NCI-H2171 treated with DMSO at 0.1 percent for 48 hours (cell line): ENCODE results near the gene TNKS1BP1.
"Not testable (repeated sequence)": the region's sequence is repeated elsewhere in the genome, so short reads cannot be mapped to it uniquely, and the experiment has no call there.

Experiments used
- DNase-seq: peaks from one replicate; lab custom pipeline; 2025; lab: John Stamatoyannopoulos, UW

The TNKS1BP1 gene, protein sequence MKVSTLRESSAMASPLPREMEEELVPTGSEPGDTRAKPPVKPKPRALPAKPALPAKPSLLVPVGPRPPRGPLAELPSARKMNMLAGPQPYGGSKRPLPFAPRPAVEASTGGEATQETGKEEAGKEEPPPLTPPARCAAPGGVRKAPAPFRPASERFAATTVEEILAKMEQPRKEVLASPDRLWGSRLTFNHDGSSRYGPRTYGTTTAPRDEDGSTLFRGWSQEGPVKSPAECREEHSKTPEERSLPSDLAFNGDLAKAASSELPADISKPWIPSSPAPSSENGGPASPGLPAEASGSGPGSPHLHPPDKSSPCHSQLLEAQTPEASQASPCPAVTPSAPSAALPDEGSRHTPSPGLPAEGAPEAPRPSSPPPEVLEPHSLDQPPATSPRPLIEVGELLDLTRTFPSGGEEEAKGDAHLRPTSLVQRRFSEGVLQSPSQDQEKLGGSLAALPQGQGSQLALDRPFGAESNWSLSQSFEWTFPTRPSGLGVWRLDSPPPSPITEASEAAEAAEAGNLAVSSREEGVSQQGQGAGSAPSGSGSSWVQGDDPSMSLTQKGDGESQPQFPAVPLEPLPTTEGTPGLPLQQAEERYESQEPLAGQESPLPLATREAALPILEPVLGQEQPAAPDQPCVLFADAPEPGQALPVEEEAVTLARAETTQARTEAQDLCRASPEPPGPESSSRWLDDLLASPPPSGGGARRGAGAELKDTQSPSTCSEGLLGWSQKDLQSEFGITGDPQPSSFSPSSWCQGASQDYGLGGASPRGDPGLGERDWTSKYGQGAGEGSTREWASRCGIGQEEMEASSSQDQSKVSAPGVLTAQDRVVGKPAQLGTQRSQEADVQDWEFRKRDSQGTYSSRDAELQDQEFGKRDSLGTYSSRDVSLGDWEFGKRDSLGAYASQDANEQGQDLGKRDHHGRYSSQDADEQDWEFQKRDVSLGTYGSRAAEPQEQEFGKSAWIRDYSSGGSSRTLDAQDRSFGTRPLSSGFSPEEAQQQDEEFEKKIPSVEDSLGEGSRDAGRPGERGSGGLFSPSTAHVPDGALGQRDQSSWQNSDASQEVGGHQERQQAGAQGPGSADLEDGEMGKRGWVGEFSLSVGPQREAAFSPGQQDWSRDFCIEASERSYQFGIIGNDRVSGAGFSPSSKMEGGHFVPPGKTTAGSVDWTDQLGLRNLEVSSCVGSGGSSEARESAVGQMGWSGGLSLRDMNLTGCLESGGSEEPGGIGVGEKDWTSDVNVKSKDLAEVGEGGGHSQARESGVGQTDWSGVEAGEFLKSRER (N-terminal part only)

DNA sequence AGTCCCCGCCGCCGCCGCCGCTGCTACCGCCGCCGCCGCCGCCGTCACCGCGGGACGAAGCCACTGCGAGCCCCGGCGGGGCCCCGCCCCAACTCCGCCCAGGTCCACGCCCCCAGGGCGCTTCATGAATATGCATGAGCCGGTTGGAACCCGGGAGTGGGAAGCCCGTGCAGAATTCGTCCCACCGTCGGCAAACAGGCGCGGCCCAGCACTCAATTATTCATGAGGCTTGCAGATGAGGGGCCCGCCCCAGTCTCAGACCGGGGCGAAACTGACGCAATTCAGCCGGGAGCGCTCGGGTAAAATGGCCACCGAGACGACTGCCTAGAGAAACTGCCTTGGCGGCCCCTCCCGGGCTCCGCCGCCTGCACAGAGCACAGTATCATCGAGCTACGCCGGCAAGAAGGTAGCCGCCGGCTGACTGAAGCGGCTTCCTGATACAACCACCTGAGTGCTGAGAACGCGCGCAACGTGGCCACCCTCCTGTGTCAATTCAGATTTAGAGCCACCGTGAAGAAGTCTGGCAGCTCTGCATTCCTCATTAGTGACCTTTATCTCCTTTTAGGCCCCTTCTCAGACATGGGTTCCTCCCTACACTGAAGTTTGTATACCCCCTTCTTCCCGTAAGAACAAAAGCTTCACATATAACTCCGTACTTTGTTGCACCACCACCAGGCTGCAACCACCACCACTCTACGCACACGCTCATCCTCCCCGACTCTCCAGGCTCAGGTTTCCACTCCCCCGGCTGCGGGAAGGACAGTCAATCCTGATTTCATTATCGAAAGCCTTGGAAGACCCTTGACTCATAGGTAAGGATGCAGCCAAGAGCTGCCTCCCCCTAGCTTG, at the start of gene TNKS1BP1:
Gene TNKS1BP1, minus strand, starts transcription at position 67 of the 849 bp plus-strand sequence. CDS start 3,067 bp downstream, outside the sequence.
- DNase-seq: peak; percentile 99

DNA sequence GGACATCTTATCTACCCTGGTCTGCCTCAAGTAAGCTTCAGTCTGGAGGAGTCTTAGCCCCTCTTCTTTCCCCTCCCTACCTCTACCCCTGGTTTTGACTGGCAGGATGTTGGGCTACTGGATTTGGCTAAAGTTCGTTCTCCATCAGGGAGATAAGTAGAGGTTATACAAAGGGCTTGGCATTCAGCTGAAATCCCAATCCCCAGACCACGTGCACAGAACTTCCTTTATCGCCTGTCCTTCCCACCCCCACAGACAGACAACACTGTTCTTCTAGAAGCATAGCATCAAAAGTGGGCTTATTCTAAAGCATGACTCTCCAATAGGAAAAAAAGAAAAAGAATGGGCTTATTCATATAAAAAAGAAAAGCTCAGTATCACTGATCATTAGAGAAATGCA, 48.4 kb upstream of the TNKS1BP1 start:
- no peak for DNase-seq

DNA sequence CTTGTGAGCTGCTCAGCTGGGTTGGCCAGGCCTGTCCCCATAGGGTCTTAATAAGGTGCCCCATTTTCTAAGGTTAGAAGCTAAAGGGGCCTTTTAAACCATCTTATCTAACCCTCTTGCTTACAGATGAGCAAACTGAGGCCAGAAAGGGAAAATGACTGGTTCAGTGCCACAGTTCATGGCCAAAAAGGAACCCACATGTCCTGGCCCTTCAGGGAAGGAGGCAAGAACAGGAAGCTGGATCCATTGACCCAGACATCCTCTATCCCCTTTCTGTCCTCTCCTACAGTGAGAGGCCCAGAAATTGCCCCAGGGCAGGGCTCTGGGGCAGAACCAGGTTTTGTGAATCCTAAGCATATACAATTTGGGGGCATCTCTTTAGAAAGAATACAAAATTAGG, 46.2 kb upstream of the TNKS1BP1 start:
- no peak for DNase-seq

DNA sequence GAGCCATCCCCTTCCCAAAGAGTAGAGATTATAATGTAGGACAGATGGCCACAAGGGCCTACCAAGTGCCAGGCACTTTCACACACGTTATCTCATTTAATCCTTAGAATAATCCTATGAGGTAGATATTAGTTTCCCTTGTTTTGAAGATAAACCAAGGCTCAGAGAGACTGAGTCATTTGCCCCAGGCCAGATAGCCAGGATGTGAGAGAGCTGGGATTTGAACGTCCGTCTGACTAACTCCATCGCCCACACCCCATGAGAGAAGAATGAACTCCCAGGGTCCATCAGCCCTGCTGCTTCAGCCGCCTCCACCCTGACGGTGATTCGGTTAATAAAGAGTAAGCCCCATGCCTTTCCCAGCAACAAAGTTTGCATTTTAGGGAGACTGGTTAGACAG, 45.5 kb upstream of the TNKS1BP1 start:
- DNase-seq: no peak

DNA sequence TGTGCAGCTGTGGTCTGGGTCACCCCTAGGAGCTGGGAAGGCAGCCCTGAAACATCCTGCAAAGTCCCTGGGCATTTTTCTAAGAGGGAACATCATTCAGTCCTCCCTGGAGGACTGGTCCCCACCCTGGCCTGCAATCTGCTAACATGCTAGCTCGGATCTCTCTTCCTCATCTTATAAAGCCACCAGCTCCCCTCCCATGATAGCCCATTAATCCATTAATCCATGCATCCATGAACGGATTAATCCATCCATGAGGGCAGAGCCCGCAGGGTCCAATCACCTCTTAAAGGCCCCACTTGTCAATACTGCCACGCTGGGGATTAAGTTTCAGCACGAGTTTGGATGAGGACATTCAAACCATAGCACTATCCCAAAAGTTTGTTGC, 44.1 kb upstream of the TNKS1BP1 start:
- DNase-seq: no peak

DNA sequence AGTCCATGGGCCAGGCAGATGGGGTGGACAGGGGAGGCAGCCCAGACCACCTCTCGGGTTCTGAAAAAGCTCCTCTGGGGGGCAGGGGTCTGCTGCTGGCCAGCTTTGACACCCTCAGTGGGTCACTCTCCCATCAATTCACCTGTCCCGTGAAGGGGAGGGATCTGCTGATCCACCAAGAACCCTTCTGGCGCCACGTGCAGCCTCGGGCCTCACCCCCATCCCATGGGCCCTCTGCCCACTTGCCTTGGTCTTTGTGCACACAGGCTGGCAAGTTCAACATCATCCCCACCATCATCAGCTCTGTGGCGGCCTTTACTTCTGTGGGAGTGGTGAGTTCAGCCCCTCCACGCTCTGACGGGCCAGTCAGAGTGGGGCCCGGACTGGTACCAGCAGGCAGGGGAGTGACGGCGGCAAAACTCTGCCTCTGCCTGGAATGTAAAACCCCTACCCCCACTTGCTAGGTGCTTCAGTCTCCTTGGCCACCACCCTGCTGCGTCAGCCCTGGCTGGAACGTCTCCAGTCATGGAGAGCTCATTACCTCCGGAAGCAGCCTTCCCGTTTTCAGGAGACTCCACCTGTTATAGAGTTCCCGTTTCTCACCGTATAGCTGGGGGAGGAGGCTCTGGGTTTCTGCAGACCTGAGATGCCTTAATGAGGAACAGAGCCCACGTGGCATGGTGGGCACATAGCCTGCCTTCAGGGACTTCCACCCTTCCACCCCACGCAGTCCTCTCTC, 43.5 kb upstream of the TNKS1BP1 start:
- peak; percentile 63 for DNase-seq

DNA sequence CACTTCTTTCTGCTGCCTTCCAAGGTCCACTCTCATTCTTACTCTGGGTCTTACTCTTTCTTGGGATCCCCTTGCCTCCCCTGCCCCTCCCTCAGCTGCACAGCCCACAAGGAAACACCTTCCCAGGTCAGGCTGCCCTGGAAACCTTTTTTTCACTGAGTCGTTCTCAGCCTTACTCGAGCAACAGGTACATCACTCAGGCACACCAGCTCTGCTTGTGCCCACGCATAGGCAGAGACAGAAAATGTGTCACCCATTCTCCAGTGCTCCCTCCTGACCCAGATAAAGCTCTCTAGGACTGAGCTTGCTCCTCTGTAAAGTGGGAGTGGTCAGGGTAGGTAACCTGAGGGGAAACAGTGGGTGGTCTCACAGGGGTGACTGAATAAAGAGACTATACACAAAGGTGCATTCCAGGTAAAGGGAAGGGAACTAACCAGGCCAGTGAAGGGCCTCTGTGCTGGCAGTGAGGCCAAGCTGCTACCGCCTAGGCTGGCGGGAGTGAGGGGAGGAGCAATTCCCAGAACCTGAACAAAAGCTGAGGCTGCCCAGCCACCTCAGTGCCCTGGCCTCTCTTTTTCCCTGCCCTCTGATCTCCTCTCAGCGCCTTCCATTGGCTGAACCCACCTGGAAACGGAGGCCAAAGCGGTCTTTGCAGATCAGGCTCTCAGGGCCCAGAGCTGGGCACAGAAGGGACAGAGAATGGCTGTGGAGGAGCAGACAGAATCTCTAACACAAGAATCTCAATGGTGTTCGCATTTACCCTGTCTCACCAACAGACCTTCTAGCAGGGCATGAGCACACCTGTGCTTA, 40.3 kb upstream of the TNKS1BP1 start:
- no peak for DNase-seq

DNA sequence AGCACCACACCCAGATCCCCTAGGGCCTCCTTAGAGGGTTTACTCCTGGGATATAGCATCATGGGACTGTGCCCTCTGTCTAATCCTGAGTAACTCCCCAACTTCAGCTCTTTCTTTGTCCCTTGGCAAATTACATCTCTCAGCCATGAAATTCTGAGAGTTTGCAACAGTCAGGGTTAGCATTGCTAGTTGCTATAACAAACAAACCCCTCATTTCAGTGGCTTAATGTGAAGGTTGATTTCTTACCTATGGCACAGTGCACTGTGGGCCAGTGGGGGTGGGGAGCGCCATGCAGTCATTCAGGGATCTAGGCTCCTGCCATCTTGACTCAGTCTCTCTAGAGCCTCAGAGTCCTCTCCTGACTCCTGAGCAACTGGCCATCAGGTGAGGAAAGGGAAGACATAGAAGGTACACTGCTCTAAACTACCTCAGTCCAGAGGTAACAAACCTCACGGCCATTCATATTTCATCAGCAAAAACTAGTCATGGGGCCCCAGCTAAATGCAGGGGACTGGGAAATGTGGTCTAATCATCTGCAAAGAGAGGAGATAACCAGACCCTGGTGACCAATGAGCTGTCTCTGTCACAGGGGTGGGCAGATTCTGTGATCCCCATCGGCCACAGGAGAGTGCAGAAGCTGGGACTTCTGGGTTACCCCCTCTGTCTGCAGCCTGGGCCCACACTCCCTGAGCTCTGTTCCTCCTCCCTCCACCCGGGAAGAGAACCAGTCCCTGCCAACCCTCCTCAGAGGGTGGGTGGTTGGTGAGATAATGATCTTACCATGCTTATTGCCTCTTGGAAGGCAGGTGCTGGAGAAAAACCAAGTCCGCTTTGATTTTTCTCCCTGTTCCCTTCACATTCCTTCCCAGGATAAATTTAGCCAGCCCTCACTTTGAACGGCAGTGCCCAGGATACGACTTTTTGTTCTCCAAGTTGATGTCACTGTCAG, 38.7 kb upstream of the TNKS1BP1 start:
- DNase-seq: no peak

DNA sequence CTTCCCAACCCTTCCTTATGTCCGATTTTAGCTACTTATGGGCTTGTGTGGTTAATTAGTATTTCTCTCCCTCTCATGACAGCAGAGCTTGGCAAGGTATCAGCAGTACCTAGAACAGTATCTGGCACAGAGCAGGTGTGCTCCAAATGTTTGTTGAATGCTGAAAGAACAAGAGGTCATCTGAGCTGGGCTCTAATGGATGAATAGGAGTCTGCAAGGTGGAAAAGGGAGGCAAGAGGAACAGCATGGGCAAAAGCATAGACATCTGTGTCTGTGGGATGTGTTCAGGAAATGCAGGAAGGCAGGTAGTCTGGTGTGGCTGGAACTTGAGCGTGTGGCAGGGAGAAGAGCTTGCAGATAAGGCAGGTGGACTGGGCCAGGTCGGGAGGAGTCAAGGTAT, 37.2 kb upstream of the TNKS1BP1 start:
- DNase-seq: no peak

DNA sequence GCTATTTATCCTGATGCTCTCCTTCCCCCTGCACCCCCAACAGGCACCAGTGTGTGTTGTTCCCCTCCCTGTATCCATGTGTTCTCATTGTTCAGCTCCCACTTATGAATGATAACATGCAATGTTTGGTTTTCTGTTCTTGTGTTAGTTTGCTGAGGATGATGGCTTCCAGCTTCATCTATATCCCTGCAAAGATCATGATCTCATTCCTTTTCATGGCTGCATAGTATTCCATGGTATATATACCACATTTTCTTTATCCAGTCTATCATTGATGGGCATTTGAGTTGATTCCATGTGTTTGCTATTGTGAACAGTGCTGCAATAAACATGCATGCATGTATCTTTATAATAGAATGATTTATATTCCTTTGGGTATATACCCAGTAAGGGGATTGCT, 36.7 kb upstream of the TNKS1BP1 start:
- DNase-seq: not testable (repeated sequence)

DNA sequence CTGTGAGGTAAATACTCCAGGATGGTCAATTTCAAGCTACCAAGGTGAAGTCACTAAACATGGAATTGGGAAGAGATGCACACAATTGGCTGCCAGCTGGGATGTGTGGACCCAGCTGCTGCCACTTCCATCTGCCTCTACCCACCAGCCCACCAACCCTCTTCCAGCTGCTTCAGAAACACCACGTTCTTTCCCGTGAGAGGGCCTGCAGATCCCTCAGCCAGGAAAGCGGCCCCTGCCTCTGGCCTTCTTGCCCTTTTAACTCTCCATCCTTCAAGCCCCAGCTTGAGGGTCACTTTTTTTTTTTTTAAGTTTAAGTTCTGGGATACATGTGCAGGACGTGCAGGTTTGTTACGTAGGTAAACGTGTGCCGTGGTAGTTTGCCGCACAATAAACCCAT, 36.2 kb upstream of the TNKS1BP1 start:
- DNase-seq: peak; percentile 9

DNA sequence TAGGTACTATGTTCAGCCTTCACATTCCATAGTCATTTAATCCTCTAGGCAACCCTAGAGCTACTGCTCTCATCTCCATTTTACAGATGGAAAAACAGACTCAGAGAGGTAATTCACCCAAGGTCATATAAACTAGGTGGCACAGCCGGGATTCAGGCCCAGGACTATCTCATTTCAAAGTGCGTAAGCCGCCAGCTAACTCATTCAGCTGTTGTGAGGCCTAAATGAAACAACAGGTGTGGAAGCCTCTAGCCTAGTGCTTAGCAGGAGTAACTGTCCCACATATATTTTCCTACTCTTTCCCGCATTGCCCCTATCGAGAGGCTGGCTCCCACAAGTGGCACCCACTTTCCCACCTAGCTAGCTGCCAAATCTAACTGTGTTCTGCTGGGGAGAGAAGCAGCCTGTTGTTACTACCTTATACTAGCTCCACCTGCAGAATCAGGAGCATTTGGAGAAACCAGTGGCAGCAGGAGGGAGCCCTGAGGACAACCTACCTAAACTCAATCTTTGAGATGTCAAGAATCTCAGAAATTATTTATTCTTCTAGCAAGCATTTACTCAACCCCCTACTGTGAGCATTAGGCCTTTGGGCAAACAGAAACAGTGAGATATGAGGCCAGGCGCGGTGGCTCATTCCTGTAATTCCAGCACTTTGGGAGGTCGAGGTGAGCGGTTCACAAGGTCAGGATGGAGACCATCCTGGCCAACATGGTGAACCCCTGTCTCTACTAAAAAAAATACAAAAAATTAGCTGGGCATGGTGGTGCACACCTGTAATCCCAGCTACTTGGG, 35.3 kb upstream of the TNKS1BP1 start:
- no peak for DNase-seq

DNA sequence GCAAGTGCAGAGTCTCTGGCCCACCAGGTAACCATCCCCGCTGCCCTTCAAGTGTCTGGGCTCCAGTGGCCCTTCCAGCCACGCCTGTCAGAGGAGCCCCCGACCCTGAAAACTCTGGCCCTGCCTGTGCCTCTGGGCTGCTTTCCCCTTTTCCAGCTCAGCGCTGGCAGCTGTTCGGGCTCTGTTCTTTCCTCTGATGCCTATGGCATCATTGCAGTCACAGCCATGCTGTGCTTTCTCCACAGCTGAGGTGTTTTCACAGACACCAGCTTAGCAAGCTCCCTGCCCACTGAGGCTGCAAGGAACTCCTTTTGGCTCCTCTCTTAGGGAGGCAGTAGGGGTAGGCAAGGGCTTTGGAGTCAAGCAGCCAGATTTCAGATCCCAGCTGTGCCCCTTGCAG, 34.6 kb upstream of the TNKS1BP1 start:
- no peak for DNase-seq

DNA sequence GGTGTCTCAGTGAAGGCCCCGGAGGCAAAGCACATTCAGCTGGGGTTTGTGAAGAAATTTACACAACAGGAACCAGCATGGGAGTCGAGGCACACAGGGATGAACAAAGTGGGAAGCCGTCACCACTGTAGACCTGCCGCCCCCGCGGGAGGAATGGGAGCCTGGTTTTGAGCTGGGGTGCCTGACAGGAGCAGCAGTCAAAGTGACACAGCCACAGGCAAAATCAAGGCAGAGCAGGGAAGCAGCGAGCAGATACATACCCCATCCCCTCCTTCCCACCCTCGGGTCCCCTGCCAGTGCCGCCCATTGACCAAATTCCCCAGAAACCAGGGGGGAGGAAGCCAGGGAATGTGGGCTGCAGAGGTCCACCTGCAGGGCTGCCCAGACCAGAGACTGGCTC, 34.2 kb upstream of the TNKS1BP1 start:
- DNase-seq: no peak

DNA sequence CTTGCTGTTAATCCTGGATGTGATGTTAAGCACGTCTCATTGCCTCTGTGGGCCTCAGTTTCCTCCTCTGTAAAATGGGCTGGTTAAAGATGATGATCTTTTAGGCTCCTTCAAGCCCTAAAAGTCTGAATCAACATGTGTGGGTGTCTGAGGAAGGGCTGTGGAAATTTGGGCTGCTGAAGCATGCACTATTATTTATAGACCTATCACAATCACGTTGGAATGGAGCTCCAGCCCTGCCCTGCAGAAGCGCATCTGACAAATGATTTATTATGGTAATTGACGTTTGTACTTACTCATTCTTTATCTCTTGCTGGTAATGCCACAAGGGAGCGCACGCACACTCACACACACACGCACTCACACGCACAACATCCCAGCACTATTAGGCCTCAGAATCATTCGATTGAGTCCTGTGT, 33.8 kb upstream of the TNKS1BP1 start:
- DNase-seq: no peak

DNA sequence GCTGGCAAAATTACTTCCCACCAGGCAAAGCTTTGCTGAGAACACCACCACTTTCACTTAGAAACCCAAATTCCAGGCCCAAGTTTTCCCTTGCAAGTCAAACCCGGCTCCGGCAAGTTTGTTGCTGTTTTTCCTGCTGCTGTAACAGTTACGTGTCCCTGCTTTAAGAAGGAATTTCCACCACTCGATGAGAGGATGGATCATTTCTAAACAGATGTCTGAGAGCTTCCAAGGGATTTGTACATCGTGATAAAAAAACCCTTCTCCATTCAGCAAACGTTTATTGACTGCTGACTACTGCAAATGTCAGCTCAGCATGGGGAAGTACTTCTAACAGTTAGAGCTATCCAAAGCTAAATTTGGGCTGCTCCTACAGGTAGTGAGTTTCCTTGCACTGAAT, 33.1 kb upstream of the TNKS1BP1 start:
- no peak for DNase-seq

DNA sequence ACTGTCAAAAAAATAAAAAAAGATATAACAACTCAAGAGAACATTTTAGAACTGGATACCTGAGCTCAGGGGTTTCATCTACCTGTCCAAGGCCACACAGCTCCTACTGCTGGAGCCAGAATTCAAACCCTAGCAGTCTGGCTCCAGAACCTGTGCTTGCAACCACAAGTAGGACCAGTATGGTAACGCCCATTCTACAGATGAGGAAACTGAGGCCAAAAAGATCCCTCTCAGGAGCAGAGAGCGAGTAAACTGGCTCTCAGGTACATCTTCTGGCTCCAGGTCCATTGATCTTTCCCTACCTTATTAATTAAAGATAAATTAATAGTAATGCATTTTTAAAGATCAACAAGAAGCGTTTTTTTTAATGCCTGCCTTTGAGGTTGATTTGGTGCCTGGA, 32.6 kb upstream of the TNKS1BP1 start:
- no peak for DNase-seq

DNA sequence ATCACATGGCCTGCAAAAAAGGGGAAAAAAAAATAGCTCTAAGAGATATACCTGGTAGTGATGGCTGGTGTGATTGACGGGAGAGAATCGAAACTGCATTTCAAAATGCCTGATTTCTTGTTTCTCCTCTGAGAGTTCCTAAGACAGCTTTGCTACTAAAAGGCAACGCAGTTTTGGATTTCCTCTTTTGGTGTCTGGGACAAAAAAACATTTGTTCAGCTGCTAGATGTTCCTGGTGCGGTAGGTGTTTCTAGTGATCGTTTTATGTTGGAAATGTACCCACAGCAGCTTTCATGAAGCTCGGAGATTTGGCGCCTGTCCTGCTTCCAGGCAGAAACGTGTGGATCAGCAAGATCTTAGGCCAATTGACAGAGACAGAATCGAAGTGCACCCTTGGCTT, 31.5 kb upstream of the TNKS1BP1 start:
- no peak for DNase-seq
